HEK293 (cell line): Measurements from ENCODE around the gene KDM3B.

ENCODE experiments used
- CTCF ChIA-PET: fragments of 350-600 bp; formaldehyde crosslinking; extraction: SDS; loops from one replicate; lab custom pipeline; 2021; ENCODE audit warnings: antibody characterized with exemption; lab: Yijun Ruan, JAX
- POLR2A ChIA-PET: fragments of 300-600 bp; formaldehyde crosslinking; extraction: SDS; loops from one replicate; lab custom pipeline; 2020; ENCODE audit warnings: antibody characterized with exemption, inconsistent platforms; lab: Yijun Ruan, JAX
- H3K27ac ChIP-seq: fragments of 200-500 bp; sonication (Bioruptor generic); 2 replicates; pipeline ENCODE4 v1.5.1; 2014; ENCODE audit warnings: low read depth, low read length, control low read depth, inconsistent platforms; ENCODE audit errors: extremely low read depth
- H3K36me3 ChIP-seq, 2 experiments: fragments of 200-500 bp in 1 of 2; sonication (Bioruptor generic) in 1 of 2; 1 replicate in 1 of 2; 2 replicates in 1 of 2; pipeline ENCODE4 v1.5.1; 2014 to 2017; ENCODE audit warnings: inconsistent platforms in 2 of 2, low read length in 2 of 2; ENCODE audit not compliant: control insufficient read depth in 2 of 2, insufficient read depth in 1 of 2
- H3K4me1 ChIP-seq: fragments of 200-500 bp; sonication (Bioruptor generic); 2 replicates; pipeline ENCODE4 v1.5.1; 2014; ENCODE audit warnings: mild to moderate bottlenecking, low read length, inconsistent platforms; ENCODE audit not compliant: control insufficient read depth, insufficient read depth
- H3K4me3 ChIP-seq: 2 replicates; pipeline ENCODE4 v1.5.1; 2011; ENCODE audit warnings: low read depth, mild to moderate bottlenecking, control low read depth, low read length, moderate library complexity
- H3K9me3 ChIP-seq: fragments of 200-500 bp; sonication (Bioruptor generic); 2 replicates; pipeline ENCODE4 v1.5.1; 2014; ENCODE audit warnings: low read depth, low read length, inconsistent platforms; ENCODE audit not compliant: control insufficient read depth, insufficient read depth
- EGR2 ChIP-seq: fragments of 450-650 bp; formaldehyde crosslinking; IDR thresholded peaks from 2 replicates; pipeline ENCODE4 v1.5.1; 2016; ENCODE audit warnings: low read depth, missing biosample characterization, missing genetic modification characterization
- GFI1B ChIP-seq: fragments of 450-650 bp; formaldehyde crosslinking; IDR thresholded peaks from 2 replicates; pipeline ENCODE4 v1.5.1; 2016; ENCODE audit warnings: missing biosample characterization, missing genetic modification characterization
- GLIS1 ChIP-seq: fragments of 450-650 bp; formaldehyde crosslinking; IDR thresholded peaks from 2 replicates; pipeline ENCODE4 v1.5.1; 2016; ENCODE audit warnings: missing biosample characterization, missing genetic modification characterization
- HOXD13 ChIP-seq: sonication (generic); formaldehyde crosslinking; IDR thresholded peaks from 2 replicates; pipeline ENCODE4 v1.8.0; 2022; ENCODE audit warnings: missing genetic modification reagents, borderline replicate concordance
- KLF1 ChIP-seq: fragments of 450-650 bp; formaldehyde crosslinking; IDR thresholded peaks from 2 replicates; pipeline ENCODE4 v1.5.1; 2016; ENCODE audit warnings: missing biosample characterization, missing genetic modification characterization
- KLF7 ChIP-seq: fragments of 450-650 bp; formaldehyde crosslinking; IDR thresholded peaks from 2 replicates; pipeline ENCODE4 v1.5.1; 2016; ENCODE audit warnings: missing biosample characterization, missing genetic modification characterization, borderline replicate concordance
- MEIS1 ChIP-seq: sonication (generic); formaldehyde crosslinking; IDR thresholded peaks from 2 replicates; pipeline ENCODE4 v1.8.1; 2022; ENCODE audit warnings: missing genetic modification reagents, mild to moderate bottlenecking, borderline replicate concordance
- PRDM1 ChIP-seq: fragments of 450-650 bp; formaldehyde crosslinking; IDR thresholded peaks from 2 replicates; pipeline ENCODE4; 2016; ENCODE audit warnings: missing biosample characterization, missing genetic modification characterization
- PRDM4 ChIP-seq: fragments of 450-650 bp; formaldehyde crosslinking; IDR thresholded peaks from 2 replicates; pipeline ENCODE4 v1.5.1; 2017; ENCODE audit warnings: missing biosample characterization, missing genetic modification characterization
- RBAK ChIP-seq: fragments of 450-650 bp; formaldehyde crosslinking; IDR thresholded peaks from 2 replicates; pipeline ENCODE4 v1.5.1; 2016; ENCODE audit warnings: missing biosample characterization, missing genetic modification characterization
- SCRT2 ChIP-seq: fragments of 450-650 bp; formaldehyde crosslinking; IDR thresholded peaks from 2 replicates; pipeline ENCODE4 v1.5.1; 2016; ENCODE audit warnings: missing biosample characterization, missing genetic modification characterization
- SETDB1 ChIP-seq: IDR thresholded peaks from one replicate; pipeline ENCODE4 v1.6.1; 2017; ENCODE audit warnings: mild to moderate bottlenecking, low read length, moderate library complexity, mixed read lengths; ENCODE audit not compliant: insufficient read length
- SP2 ChIP-seq: fragments of 450-650 bp; formaldehyde crosslinking; IDR thresholded peaks from 2 replicates; pipeline ENCODE4 v1.5.1; 2016; ENCODE audit warnings: missing biosample characterization, missing genetic modification characterization
- SP3 ChIP-seq: fragments of 450-650 bp; formaldehyde crosslinking; IDR thresholded peaks from 2 replicates; pipeline ENCODE4 v1.5.1; 2016; ENCODE audit warnings: missing biosample characterization, missing genetic modification characterization
- ZEB2 ChIP-seq: fragments of 450-650 bp; formaldehyde crosslinking; IDR thresholded peaks from 2 replicates; pipeline ENCODE4 v1.5.1; 2016; ENCODE audit warnings: missing biosample characterization, missing genetic modification characterization
- ZFP3 ChIP-seq: fragments of 450-650 bp; formaldehyde crosslinking; IDR thresholded peaks from 2 replicates; pipeline ENCODE4 v1.5.1; 2016; ENCODE audit warnings: low read depth, missing biosample characterization, missing genetic modification characterization
- ZFP69B ChIP-seq: fragments of 450-650 bp; formaldehyde crosslinking; IDR thresholded peaks from 2 replicates; pipeline ENCODE4 v1.5.1; 2016; ENCODE audit warnings: missing biosample characterization, missing genetic modification characterization
- ZNF132 ChIP-seq: fragments of 450-650 bp; formaldehyde crosslinking; IDR thresholded peaks from 2 replicates; pipeline ENCODE4 v1.5.1; 2017; ENCODE audit warnings: missing biosample characterization, missing genetic modification characterization, borderline replicate concordance
- ZNF146 ChIP-seq: fragments of 450-650 bp; formaldehyde crosslinking; IDR thresholded peaks from 2 replicates; pipeline ENCODE4 v1.5.1; 2016; ENCODE audit warnings: missing biosample characterization, missing genetic modification characterization
- ZNF16 ChIP-seq: fragments of 450-650 bp; formaldehyde crosslinking; IDR thresholded peaks from 2 replicates; pipeline ENCODE4 v1.5.1; 2016; ENCODE audit warnings: low read depth, missing biosample characterization, missing genetic modification characterization
- ZNF24 ChIP-seq: fragments of 450-650 bp; formaldehyde crosslinking; IDR thresholded peaks from 2 replicates; pipeline ENCODE4 v1.5.1; 2016; ENCODE audit warnings: missing biosample characterization, missing genetic modification characterization
- ZNF350 ChIP-seq: fragments of 450-650 bp; formaldehyde crosslinking; IDR thresholded peaks from 2 replicates; pipeline ENCODE4 v1.5.0; 2017; ENCODE audit warnings: missing biosample characterization, mild to moderate bottlenecking, missing genetic modification characterization
- ZNF366 ChIP-seq: fragments of 450-650 bp; formaldehyde crosslinking; conservative IDR thresholded peaks from 2 replicates; pipeline ENCODE4 v1.5.1; 2016; ENCODE audit warnings: missing biosample characterization, missing genetic modification characterization
- ZNF37A ChIP-seq: fragments of 450-650 bp; IDR thresholded peaks from 2 replicates; pipeline ENCODE4 v1.5.1; 2018; ENCODE audit warnings: missing biosample characterization, missing genetic modification characterization
- ZNF529 ChIP-seq: fragments of 450-650 bp; formaldehyde crosslinking; IDR thresholded peaks from 2 replicates; pipeline ENCODE4 v1.5.1; 2017; ENCODE audit warnings: missing genetic modification characterization, missing biosample characterization; ENCODE audit not compliant: insufficient replicate concordance
- ZNF561 ChIP-seq: fragments of 450-650 bp; IDR thresholded peaks from 2 replicates; pipeline ENCODE4 v1.5.1; 2018; ENCODE audit warnings: missing biosample characterization, missing genetic modification characterization, borderline replicate concordance
- ZNF596 ChIP-seq: fragments of 450-650 bp; IDR thresholded peaks from 2 replicates; pipeline ENCODE4 v1.5.0; 2018; ENCODE audit warnings: missing biosample characterization, mild to moderate bottlenecking, missing genetic modification characterization, moderate library complexity
- ZNF624 ChIP-seq: fragments of 450-650 bp; formaldehyde crosslinking; IDR thresholded peaks from 2 replicates; pipeline ENCODE4 v1.5.1; 2017; ENCODE audit warnings: missing biosample characterization, missing genetic modification characterization
- ZNF629 ChIP-seq: fragments of 450-650 bp; formaldehyde crosslinking; IDR thresholded peaks from 2 replicates; pipeline ENCODE4 v1.5.1; 2017; ENCODE audit warnings: missing biosample characterization, missing genetic modification characterization
- ZNF747 ChIP-seq: fragments of 450-650 bp; formaldehyde crosslinking; IDR thresholded peaks from 2 replicates; pipeline ENCODE4 v1.5.1; 2016; ENCODE audit warnings: missing biosample characterization, missing genetic modification characterization
- ZNF785 ChIP-seq: fragments of 450-650 bp; formaldehyde crosslinking; IDR thresholded peaks from 2 replicates; pipeline ENCODE4 v1.5.1; 2016; ENCODE audit warnings: missing biosample characterization, missing genetic modification characterization
- ZNF792 ChIP-seq: fragments of 450-650 bp; formaldehyde crosslinking; IDR thresholded peaks from 2 replicates; pipeline ENCODE4 v1.5.1; 2016; ENCODE audit warnings: missing biosample characterization, missing genetic modification characterization
- ZNF830 ChIP-seq: fragments of 450-650 bp; IDR thresholded peaks from 2 replicates; pipeline ENCODE4 v1.5.0; 2018; ENCODE audit warnings: missing biosample characterization, missing genetic modification characterization, low read depth, mild to moderate bottlenecking, moderate library complexity
- TF ChIP-seq, protein P1 (sequence below): fragments of 450-650 bp; formaldehyde crosslinking; IDR thresholded peaks from 2 replicates; pipeline ENCODE4 v1.5.1; 2017; ENCODE audit warnings: missing biosample characterization, missing genetic modification characterization

Gene KDM3B

DNA sequence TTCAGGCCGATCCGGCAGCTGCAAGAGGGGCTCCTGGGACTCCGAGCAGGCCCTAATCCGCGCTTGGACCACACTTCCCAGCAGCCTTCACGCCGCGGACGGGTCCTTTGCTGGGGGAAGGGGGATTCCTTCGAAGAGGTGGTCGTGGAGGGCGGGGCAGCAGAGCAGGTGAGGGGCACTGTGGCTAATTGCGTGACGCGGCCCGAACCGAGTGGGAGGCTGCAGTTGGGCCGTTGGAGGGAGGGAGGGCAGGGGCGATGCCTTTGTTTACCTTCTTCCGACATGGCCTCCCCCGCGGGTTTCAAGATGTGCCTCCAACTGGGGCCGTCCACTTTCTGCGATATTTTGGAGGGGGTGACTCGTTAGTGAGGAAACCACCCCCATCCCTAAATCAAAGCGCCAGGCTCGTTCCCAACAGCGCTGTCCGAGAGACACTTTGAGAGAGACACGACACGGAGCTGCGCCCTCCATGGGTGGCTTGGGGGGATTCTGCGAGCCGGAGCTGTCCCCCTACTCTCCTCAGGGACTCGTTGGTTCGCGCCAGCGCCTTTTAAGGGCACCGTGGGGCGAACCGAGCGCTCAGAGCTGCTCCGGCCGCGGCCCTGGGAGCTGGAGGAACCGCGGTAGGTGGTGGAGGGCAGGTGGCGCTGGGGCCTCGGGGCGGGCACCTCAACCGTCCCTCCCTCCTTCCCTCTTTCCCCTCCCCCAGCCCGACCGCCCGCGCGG lies 14.6 kb upstream of the KDM3B start, which contains the start of gene FAM53C (continued):
- TF ChIP-seq KLF1 (tag by site-specific recombination) = no peak; the same call in 1 of the 2 replicates
- no peak for TF ChIP-seq MEIS1 (CRISPR knock-in tag)
- TF ChIP-seq ZNF146 = peak; percentile 38; the same call in 1 of the 2 replicates
- TF ChIP-seq RBAK (tag by site-specific recombination) = no peak
- TF ChIP-seq KLF7 (tag by site-specific recombination) = peak; percentile 62; the same call in 1 of the 2 replicates
- TF ChIP-seq, protein P1, sequence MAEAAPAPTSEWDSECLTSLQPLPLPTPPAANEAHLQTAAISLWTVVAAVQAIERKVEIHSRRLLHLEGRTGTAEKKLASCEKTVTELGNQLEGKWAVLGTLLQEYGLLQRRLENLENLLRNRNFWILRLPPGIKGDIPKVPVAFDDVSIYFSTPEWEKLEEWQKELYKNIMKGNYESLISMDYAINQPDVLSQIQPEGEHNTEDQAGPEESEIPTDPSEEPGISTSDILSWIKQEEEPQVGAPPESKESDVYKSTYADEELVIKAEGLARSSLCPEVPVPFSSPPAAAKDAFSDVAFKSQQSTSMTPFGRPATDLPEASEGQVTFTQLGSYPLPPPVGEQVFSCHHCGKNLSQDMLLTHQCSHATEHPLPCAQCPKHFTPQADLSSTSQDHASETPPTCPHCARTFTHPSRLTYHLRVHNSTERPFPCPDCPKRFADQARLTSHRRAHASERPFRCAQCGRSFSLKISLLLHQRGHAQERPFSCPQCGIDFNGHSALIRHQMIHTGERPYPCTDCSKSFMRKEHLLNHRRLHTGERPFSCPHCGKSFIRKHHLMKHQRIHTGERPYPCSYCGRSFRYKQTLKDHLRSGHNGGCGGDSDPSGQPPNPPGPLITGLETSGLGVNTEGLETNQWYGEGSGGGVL (tag by site-specific recombination) = peak; percentile 88
- TF ChIP-seq ZNF529 (tag by site-specific recombination) = no peak
- TF ChIP-seq ZNF132 (tag by site-specific recombination) = no peak
- no peak for TF ChIP-seq ZNF830 (tag by site-specific recombination)
- no peak for TF ChIP-seq EGR2 (tag by site-specific recombination)
- TF ChIP-seq PRDM4 (tag by site-specific recombination) = no peak
- peak; percentile 68 for TF ChIP-seq SP3 (tag by site-specific recombination)
- TF ChIP-seq SCRT2 (tag by site-specific recombination) = no peak
- TF ChIP-seq SETDB1 = no peak
- TF ChIP-seq ZNF24 (tag by site-specific recombination) = peak; percentile 5; the same call in 1 of the 2 replicates
- no peak for TF ChIP-seq GFI1B (tag by site-specific recombination)
- TF ChIP-seq ZNF747 = no peak
- no peak for TF ChIP-seq ZNF350 (tag by site-specific recombination)
- TF ChIP-seq ZNF596 (tag by site-specific recombination) = 0 out of 2 replicates have a peak, but pooled peaks have one; percentile 38
- peak; percentile 67; the same call in 1 of the 2 replicates for TF ChIP-seq GLIS1 (tag by site-specific recombination)
- no peak for TF ChIP-seq ZNF37A (tag by site-specific recombination)
- TF ChIP-seq ZNF366 = peak; percentile 86
- TF ChIP-seq HOXD13 (CRISPR knock-in tag) = no peak

GRCh38 chr5:138338411-138339090 lies 13.9 kb upstream of the KDM3B start:
- POLR2A ChIA-PET = interaction anchor here (0.6 to 3.7 kb wide), 17 partner anchors 9 to 296 kb away, joined by 3 to 114 read pairs (median 5); partner anchors contain the start of genes BRD8, CDC23, EGR1 and ETF1
- Histone ChIP-seq H3K27ac (peak overlapping the region; percentile 98; the same call in 1 of the 2 replicates), H3K9me3 (no peaks in the 10 kb centered on the region), H3K36me3 (peaks cover 19 to 40% of the 10 kb centered on the region in 2 experiments), H3K4me1 (peaks cover 8% of the 10 kb centered on the region), H3K4me3 (peak overlapping the region; percentile 83)
- CTCF ChIA-PET = interaction anchor here (2.2 to 17.0 kb wide), 2 partner anchors 14 to 116 kb away, joined by 8 to 273 read pairs; partner anchors contain the start of gene KDM3B
- TF ChIP-seq ZNF16 (no peak), PRDM1 (tag by site-specific recombination) (no peak), ZNF785 (tag by site-specific recombination) (no peak), ZNF624 (no peak), ZNF596 (tag by site-specific recombination) (0 out of 2 replicates have a peak, but pooled peaks have one; percentile 2), ZNF561 (tag by site-specific recombination) (0 out of 2 replicates have a peak, but pooled peaks have one; percentile 17), ZEB2 (tag by site-specific recombination) (no peak), ZNF792 (no peak), SP2 (tag by site-specific recombination) (no peak), ZNF629 (tag by site-specific recombination) (no peak), ZFP3 (tag by site-specific recombination) (no peak), GLIS1 (tag by site-specific recombination) (no peak; the same call in 1 of the 2 replicates), GFI1B (tag by site-specific recombination) (no peak), ZFP69B (tag by site-specific recombination) (no peak)
